Gastroesophageal sphincter (tissue), 4 donors: ENCODE data around the gene PIGB. TPM values are rescaled to one million over a fixed set of nuclear protein-coding genes. Genes with fewer than 3 reads are reported as not detected.
A peak's percentile ranks its signal among the peaks of the same experiment; 100 is the strongest.

Experiments used
- ATAC-seq: fragments of 150-250 bp; one replicate; pipeline ENCODE4 v1.9.1; 2016; ENCODE audit warnings: mild to moderate bottlenecking, moderate library complexity
- H3K27ac ChIP-seq, 4 donors: fragments of 200-600 bp; sonication (generic) in 3 of 4; 1 replicate in 3 of 4; 2 replicates in 1 of 4; pipeline ENCODE4 v1.5.1; 2016 to 2019
- H3K27me3 ChIP-seq: fragments of 200-600 bp; sonication (generic); one replicate; pipeline ENCODE4 v1.5.1; 2019
- H3K36me3 ChIP-seq, 2 donors: fragments of 200-600 bp; sonication (generic); one replicate each; pipeline ENCODE4 v1.5.1; 2019; ENCODE audit warnings: control low read depth in 1 of 2
- H3K4me1 ChIP-seq, 3 donors: fragments of 200-600 bp; sonication (generic); 1 replicate in 2 of 3; 2 replicates in 1 of 3; pipeline ENCODE4 v1.5.1; 2016 to 2019; ENCODE audit warnings: control low read depth in 2 of 3
- H3K4me3 ChIP-seq, 2 donors: fragments of 200-600 bp; sonication (generic); one replicate each; pipeline ENCODE4 v1.5.1; 2019; ENCODE audit warnings: mild to moderate bottlenecking in 1 of 2, moderate library complexity in 1 of 2
- H3K9me3 ChIP-seq, 3 donors: fragments of 200-600 bp; sonication (generic); one replicate each; pipeline ENCODE4 v1.5.1; 2017 to 2019; ENCODE audit warnings: control low read depth in 2 of 3
- CTCF ChIP-seq, 4 experiments: fragments of 200-600 bp in 2 of 4; fragments of 450-650 bp in 2 of 4; sonication (generic) in 1 of 4; IDR thresholded peaks; one replicate each; pipeline ENCODE4 v1.5.1; 2017 to 2019; ENCODE audit warnings: antibody characterized with exemption in 4 of 4, mild to moderate bottlenecking in 2 of 4, moderate library complexity in 2 of 4
- EP300 ChIP-seq: sonication (generic); formaldehyde crosslinking; IDR thresholded peaks from one replicate; pipeline ENCODE4 v1.6.1; 2017; ENCODE audit warnings: antibody characterized with exemption, mild to moderate bottlenecking
- POLR2A ChIP-seq, 2 donors: fragments of 450-650 bp; IDR thresholded peaks; one replicate each; pipeline ENCODE4 v1.6.1; 2017; ENCODE audit warnings: antibody characterized with exemption in 2 of 2, mild to moderate bottlenecking in 2 of 2, moderate library complexity in 1 of 2
- POLR2AphosphoS5 ChIP-seq: sonication (generic); formaldehyde crosslinking; IDR thresholded peaks from one replicate; pipeline ENCODE4 v1.6.1; 2017; ENCODE audit warnings: antibody characterized with exemption
- total RNA-seq, 4 donors: library from RNA; depleted of rRNA; stranded (reverse); fragments of >200 nt; gene quantifications; one replicate each; pipeline ENCODE4 v1.1.0, GENCODE V29; 2016

Gene PIGB
- total RNA-seq, 4 donors from 2014 or later: 7.0 to 14.0 (median 9.0) TPM

DNA sequence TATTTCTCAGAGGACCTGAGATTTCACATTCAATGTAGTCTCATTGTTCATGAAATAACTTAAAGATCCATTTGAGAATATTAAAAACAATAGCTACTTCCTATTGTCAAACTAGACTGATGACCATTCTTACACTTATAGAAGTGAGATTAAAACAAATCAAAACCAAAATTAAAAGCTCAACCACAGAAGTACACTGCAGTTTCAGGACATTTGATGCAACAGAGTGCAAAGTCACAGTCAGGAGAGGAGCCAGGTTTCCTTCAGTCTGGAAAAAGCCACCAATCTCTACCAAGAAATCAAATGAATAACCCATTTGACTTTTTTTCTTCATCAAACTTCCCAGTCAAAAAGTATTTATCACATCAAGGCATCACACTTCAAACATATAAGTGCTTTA, 83.7 kb downstream of the PIGB start:
- TF ChIP-seq POLR2A (IDR thresholded peaks at IDR 0.05): no peak
- TF ChIP-seq EP300: no peak
- TF ChIP-seq POLR2AphosphoS5: no peak
- no peak for TF ChIP-seq CTCF (IDR thresholded peaks at IDR 0.05)

DNA sequence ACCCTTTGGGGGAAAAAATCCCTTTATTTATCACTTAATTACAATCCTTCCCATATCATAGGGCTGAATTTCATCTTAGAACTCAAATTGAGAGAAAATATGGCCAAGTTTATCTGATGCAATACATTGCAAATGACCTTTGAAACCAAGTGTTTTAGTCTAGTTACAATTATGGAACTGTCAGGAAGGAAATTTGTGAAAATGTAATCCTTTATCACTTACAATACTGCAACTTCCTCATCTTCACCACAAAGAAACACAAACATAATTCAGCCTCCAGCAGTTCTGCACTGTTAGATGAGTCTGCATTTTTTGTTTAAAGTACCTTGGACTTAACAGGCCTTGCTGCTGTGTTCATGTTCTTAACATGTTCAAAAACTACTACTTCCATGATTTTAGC, 84.5 kb downstream of the PIGB start:
- no peaks in the 10 kb centered on the region for H3K27me3 ChIP-seq
- H3K4me3 ChIP-seq: no peak overlapping the region
- H3K27ac ChIP-seq: peak overlapping the region in 1 of 4 donors; percentile 17
- H3K9me3 ChIP-seq: no peaks in the 10 kb centered on the region
- no peaks in the 10 kb centered on the region for H3K36me3 ChIP-seq
- TF ChIP-seq EP300 (no peak), POLR2A (IDR thresholded peaks at IDR 0.05) (no peak), CTCF (IDR thresholded peaks at IDR 0.05) (no peak)
- no peak for ATAC-seq
- peaks cover 0 to 60% (median 3%) of the 10 kb centered on the region in 3 donors for H3K4me1 ChIP-seq

More for the DNA sequence above, 83.7 kb downstream of the PIGB start:
- peaks cover 0 to 60% (median 3%) of the 10 kb centered on the region in 3 donors for H3K4me1 ChIP-seq
- no peaks in the 10 kb centered on the region for H3K27me3 ChIP-seq
- H3K36me3 ChIP-seq: no peaks in the 10 kb centered on the region
- H3K27ac ChIP-seq: peak overlapping the region in 1 of 4 donors; percentile 17
- no peak overlapping the region for H3K4me3 ChIP-seq
- no peak for ATAC-seq
- no peaks in the 10 kb centered on the region for H3K9me3 ChIP-seq

Other genes starting within 250 kb of the PIGB start
- gene RSL24D1, start 122.3 kb upstream of the PIGB start, total RNA-seq: 100 to 1,000 TPM in 1 of 4 donors, 10 to 100 TPM in 3; 50.1 to 103 (median 83.9) TPM
- 10 to 100 TPM; 16.9 to 29.7 (median 21.4) TPM for gene RAB27A, start 29.4 kb upstream of the PIGB start, total RNA-seq
- gene PIGBOS1, start 99 bp upstream of the PIGB start, total RNA-seq: 10 to 100 TPM in 3 of 4 donors, 1 to 10 TPM in 1; 6.7 to 19.6 (median 14.7) TPM
- gene CCPG1, start 89.1 kb downstream of the PIGB start, total RNA-seq: 10 to 100 TPM; 48.2 to 88.2 (median 61.0) TPM
- 1 to 10 TPM; 1.9 to 5.4 (median 3.9) TPM for gene PIERCE2, start 89.3 kb downstream of the PIGB start, total RNA-seq
- 1 to 10 TPM in 2 of 4 donors, under 1 TPM in 1, not detected in 1; 0.40 to 3.5 (median 1.5) TPM for gene DNAAF4, start 189.0 kb downstream of the PIGB start, total RNA-seq